T-helper 1 cell (primary cell): ENCODE measurements around the gene SOHLH1.

Source experiments
- DNase-seq, 5 donors: peaks; one replicate each; pipeline ENCODE4 v3.0.0-alpha.2; 2012 to 2020
- total RNA-seq, 4 donors: gene quantifications; one replicate each; lab custom pipeline; 2026; lab: John Stamatoyannopoulos, UW

Gene SOHLH1, protein sequence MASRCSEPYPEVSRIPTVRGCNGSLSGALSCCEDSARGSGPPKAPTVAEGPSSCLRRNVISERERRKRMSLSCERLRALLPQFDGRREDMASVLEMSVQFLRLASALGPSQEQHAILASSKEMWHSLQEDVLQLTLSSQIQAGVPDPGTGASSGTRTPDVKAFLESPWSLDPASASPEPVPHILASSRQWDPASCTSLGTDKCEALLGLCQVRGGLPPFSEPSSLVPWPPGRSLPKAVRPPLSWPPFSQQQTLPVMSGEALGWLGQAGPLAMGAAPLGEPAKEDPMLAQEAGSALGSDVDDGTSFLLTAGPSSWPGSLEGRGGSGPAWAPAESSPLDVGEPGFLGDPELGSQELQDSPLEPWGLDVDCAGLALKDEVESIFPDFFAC
- total RNA-seq = 0 reads per million in 4 donors

- DNase-seq = no peak
Observed at GRCh38 chr9:135699440-135699839, at the start of gene SOHLH1. Gene SOHLH1 (minus strand): TSS chr9:135699481. CDS start chr9:135699467, 14 bp downstream.

DNA sequence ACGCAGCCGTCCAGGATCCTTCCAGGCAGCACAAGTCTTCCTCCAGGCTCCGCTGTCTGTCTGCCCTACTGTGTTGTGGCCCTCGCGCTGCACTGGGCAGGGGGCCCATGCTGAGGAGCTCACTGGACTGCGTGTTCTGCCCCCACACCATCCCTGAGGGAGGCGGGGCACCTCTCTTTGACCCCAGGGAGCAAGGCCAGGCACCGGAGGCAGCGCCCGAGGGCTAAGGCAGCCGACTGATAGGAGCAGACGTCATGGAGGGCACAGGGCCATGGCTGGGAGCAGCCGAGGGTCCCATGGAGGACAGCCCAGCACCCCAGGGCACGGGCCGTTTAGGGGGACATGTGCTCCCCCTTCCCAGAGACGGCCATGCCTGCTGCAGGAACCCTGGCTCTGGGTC is 49.4 kb upstream of the SOHLH1 start:
- no peak for DNase-seq

GRCh38 chr9:135747311-135747710 is 48.0 kb upstream of the SOHLH1 start:
- no peak for DNase-seq

- DNase-seq = no peak
Observed at GRCh38 chr9:135746565-135746964, 47.3 kb upstream of the SOHLH1 start.

- DNase-seq = no peak
Observed at GRCh38 chr9:135745686-135746324, 46.5 kb upstream of the SOHLH1 start.

GRCh38 chr9:135745189-135745588 is 45.9 kb upstream of the SOHLH1 start:
- DNase-seq = no peak

GRCh38 chr9:135744333-135745070 is 45.2 kb upstream of the SOHLH1 start:
- DNase-seq = no peak

- no peak for DNase-seq
Observed at GRCh38 chr9:135743546-135744332, 44.5 kb upstream of the SOHLH1 start.

DNA sequence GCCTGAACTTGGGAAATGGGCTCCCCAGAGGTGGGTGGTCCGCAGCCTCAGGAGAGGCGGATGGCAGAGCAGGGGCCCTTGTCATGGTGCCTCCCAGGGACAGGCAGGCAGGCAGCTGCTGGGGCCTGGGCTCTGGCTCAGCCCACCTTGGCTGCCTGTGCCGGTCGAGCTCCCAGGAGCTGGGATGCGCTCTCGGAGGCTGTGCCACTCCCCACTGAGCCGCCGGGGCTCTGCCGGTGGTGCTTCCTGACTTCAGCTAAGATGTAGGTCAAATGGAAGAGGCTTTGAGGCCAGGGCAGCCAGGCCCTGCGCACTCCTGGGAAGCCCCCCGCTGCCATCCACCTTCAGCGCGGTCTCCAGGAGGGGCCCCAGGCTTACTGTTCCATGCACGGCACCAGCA is 43.7 kb upstream of the SOHLH1 start:
- no peak for DNase-seq

GRCh38 chr9:135741276-135742219 is 42.3 kb upstream of the SOHLH1 start:
- no peak for DNase-seq

DNA sequence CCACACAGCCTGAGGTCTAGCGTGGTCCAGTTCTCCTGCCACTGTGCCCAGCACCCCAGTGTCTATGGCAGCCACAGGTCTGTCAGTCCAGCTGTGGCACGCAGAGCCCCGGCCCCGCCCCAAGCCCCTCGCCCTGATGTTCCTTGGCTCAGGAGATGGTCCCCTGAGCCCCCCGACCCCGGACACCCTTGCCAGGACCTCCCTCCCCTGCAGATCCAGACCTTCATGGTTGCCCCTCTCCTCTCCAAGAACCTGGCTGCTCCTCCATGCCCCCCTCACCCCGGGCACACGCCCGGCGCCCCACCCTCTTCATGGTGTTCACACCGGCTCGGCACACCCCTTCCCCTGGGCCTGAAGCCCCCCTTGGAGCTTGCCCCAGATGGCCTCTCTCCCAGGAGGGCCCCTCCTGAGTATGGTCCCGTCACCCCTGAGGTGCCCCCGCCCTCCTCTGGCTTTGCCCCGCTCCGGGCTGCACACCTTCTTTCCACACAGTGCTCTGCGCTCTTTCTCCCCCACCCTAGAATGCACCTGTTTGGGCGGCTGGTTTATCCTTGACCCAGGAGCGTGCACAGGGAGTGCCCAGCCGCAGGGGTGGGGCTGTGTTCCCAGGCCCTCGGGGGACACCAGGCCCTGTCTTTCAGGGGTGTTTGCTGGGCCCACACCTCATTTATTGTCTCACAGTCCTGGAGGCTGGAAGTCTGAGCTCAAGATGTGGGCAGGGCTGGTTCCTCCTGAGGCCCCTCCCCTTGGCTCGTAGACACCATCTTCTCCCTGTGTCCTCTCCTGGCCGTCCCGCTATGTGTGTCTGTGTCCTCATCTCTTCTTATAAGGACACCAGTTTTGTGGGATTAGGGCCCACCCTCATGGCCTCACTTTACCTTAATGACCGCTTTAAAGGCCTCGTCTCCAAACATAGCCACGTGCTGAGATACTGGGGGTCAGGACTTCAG is 40.3 kb upstream of the SOHLH1 start:
- no peak for DNase-seq

GRCh38 chr9:135737840-135738521 is 38.7 kb upstream of the SOHLH1 start:
- no peak for DNase-seq

DNA sequence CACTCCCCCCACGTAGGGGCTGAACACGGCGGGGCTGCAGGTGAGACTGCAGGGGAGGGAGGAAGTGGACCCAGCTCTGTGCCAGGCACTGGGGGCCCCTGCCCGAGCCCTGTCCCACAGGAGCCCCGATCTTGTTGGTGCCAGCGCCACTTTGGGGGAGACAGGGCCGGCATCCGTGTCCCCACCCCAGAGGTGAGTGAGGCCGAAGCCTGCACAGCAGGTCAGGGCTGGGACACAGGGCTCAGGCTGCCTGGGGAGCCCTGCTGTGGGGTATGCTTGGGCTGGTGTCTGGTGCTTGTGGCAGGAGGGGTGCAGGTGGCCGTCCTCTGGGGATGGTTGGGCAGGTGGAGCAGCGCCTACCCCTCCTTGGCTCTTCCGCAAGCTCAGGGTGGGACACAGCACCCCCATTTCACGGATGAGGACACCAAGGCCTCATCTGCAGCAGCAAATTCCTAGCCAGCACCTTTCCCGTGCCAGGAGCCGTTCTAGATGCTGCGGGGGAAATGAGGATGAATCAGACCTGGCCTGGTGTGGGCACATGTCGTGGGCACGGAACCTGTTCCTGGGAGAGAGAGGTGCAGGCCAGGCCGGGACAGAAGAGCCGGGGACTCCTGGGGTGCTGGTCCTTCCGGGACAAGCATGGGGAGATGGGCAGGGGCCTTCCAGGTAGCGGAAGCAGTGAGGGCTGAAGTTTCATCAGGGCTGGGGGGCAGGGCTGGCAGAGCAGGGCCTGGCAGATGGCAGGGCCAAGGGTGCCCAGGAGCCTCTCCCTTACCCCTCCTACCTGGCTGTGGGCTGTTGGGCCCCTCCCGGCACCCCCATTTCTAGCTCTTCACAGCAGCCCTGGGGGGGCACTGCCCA is 37.9 kb upstream of the SOHLH1 start:
- no peak for DNase-seq

DNA sequence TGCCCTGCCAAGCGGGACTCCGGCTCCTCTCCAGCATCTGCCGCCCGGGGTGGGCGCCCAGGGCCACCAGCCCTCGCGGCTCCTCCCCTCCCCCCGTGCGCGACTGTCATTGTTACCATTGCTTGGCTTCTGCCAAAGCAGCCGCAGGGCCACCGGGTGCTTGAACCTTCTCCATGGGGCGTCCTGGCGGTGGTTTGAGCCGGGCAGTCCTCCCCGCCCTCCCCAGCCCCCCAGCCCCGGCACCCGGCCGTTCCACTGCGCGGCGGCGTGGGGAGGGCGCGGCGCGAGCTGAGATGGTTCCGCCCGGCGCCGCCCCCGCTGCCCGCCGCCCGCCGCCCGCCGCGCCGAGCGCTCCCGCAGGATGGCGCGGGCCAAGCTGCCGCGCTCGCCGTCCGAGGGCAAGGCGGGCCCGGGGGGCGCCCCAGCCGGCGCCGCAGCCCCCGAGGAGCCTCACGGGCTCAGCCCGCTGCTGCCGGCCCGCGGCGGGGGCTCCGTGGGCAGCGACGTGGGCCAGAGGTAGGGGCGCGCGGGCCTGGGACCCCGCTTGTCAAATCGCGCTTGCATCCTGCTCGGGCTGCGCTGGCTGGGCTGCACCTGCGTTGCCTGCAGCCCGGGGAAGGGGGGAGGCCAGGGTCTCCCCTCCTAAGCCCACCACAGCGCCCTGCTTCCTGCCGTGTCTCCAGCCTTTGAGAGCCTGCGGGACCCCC is 37.1 kb upstream of the SOHLH1 start:
- no peak for DNase-seq

GRCh38 chr9:135734616-135735144 is 35.4 kb upstream of the SOHLH1 start:
- no peak for DNase-seq

GRCh38 chr9:135732569-135733257 is 33.4 kb upstream of the SOHLH1 start:
- DNase-seq = no peak

DNA sequence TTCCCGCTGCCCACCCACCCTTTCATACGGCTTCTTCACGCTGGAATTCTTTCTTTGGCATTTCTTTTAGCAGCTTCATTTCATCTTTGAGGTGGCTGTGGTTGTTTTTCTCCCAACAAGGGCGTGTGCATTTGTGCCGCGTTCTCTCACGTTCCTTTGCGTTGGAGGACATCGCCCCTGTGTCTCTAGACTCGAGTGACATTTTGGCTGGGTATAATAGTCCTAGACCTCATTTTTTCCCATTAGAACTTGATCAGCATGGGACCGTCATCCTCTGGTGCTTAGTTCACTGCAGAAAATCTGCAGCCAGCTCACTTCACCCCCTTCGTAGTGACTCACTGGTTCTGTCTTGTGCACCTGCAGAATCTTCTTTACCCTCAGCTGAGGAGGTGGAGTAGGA is 32.2 kb upstream of the SOHLH1 start:
- no peak for DNase-seq
